GM12865 (cell line): ENCODE data around the gene PLEKHM1.
"Not testable (repeated sequence)": the region's sequence is repeated elsewhere in the genome, so short reads cannot be mapped to it uniquely, and the experiment has no call there.

Source experiments
- DNase-seq: peaks from one replicate; pipeline ENCODE4 v3.0.0; 2010; ENCODE audit warnings: low read depth
- H3K4me3 ChIP-seq: 2 replicates; pipeline ENCODE4 v1.5.1; 2011; ENCODE audit warnings: mild to moderate bottlenecking, low read depth, low read length, control low read depth
- CTCF ChIP-seq: IDR thresholded peaks from 2 replicates; pipeline ENCODE4 v1.5.1; 2011; ENCODE audit warnings: low read length, control low read depth, low read depth, inconsistent platforms; ENCODE audit not compliant: insufficient read depth; ENCODE audit errors: missing control alignments

Gene PLEKHM1

GRCh38 chr17:45445901-45446743 lies 44.4 kb downstream of the PLEKHM1 start:
- DNase-seq, H3K4me3 ChIP-seq: not testable (repeated sequence)

- not testable (repeated sequence) for H3K4me3 ChIP-seq
Measured at GRCh38 chr17:45444856-45445820, 45.4 kb downstream of the PLEKHM1 start.

DNA sequence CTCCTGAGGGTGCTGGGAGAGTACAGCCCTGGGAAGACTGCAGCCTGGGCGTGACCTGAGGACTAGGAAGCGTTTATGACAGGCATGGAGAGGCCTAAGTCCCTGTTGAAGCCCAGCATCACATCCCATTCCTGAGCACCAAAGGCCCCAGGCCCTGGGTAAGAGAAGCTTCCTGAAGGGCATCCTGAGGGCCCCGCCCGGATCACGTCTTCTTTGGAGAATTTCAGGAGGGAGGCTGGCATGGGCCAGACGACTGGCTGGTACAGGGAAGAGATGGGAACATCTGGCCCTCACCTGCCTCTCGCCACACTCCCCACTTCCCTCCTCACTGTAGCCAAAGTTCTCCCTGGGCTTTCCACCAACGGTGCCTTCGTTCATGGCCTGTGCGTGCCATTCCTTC lies 46.2 kb downstream of the PLEKHM1 start:
- H3K4me3 ChIP-seq, DNase-seq: not testable (repeated sequence)

More at GRCh38 chr17:45444856-45445820, 45.4 kb downstream of the PLEKHM1 start:
- DNase-seq: not testable (repeated sequence)

DNA sequence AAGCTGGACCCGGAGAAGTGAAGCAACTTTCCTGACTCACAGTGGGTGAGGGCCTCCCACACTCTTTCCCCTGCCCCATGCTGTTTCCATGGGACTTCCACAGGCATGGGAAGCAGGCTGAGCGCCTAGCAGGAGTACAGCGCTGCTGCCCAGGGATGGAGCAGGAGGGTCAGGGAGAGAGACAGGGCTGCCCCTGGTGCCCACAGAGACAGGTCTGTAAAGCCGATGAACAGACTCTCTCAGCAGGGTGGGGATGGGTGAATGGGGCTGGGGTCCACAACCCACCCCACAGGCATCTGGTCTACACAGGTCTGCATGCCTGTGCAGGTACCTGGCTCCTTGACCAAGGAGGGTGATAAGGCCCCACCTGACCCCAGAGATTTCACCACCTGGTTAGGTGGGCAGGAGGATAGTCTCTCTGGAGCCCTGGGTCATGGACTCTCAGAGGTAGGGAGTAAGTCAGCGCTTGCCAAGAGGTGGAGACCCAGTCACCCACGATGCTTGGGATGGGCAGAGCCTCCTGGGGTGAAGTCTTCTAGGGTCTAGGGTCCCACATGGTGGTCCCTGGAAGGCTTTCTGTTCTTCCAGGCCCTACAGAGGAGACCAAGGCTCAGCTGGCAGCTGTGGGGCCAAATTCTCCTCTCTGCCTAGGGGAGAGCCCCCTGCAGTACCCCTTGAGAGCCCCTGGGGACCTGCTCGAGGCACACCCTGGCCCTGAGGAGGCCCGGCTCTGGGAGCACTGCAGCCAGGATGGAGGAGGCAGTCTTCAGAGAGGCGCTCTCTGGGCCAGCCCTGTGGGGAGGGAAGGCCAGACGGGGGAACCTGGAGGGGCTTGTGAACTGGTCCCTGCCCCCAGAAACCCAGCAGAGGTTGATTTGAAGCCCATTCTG lies 46.9 kb downstream of the PLEKHM1 start:
- not testable (repeated sequence) for DNase-seq

DNA sequence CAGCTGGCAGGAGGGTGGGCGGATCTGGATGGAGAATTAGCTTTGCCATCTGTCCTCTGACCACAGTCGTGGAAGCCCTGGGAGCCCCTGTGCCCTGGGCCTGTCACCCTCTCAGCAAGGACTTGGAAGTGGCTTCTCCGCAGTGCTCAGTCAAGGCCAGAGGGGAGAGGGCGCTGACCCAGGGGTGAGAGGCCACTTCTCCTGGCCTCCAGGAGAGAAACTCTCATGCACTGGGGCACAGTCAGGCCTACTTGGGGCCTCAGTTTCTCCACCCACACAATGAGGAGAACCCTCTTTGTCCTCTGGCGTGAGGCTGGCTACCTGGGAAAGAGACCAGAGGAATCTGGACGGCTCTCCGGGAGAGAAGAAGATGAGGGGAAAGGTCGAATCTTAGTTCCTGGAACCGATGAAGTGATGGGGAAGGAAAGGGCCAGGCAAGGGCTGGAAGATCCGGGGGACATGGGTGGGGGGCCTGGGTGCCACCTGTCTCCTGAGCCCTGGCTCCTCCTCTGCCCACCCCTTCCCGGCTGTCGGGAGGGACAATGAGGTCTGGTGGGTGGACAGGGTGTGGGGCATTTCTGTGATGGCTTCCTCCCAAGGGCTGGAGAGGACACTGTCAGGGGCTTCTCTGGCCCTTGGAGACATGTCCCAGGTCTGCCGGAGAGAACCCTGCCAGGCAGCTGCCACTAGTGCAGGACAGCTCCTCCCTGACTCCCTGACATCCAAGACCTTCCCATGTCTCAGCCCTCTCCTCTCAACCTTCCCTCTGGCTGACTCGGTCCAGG lies 48.8 kb downstream of the PLEKHM1 start:
- no peak overlapping the region for H3K4me3 ChIP-seq
- TF ChIP-seq CTCF: no peak
- no peak for DNase-seq

More for the DNA sequence above, 46.9 kb downstream of the PLEKHM1 start:
- not testable (repeated sequence) for H3K4me3 ChIP-seq

GRCh38 chr17:45440839-45441515 lies 49.5 kb downstream of the PLEKHM1 start:
- DNase-seq: peak; percentile 89
- not testable (repeated sequence) for H3K4me3 ChIP-seq

- TF ChIP-seq CTCF: no peak
- DNase-seq: peak; percentile 32
- no peak overlapping the region for H3K4me3 ChIP-seq
Measured at GRCh38 chr17:45440161-45440778, 50.3 kb downstream of the PLEKHM1 start.

GRCh38 chr17:45438931-45439610 lies 51.5 kb downstream of the PLEKHM1 start:
- TF ChIP-seq CTCF: no peak
- H3K4me3 ChIP-seq: no peak overlapping the region
- DNase-seq: no peak
